HG03432 (cell line): ENCODE results near the gene ZFAND2B.
A peak's percentile ranks its signal among the peaks of the same experiment; 100 is the strongest.
"Not testable (repeated sequence)": the region's sequence is repeated elsewhere in the genome, so short reads cannot be mapped to it uniquely, and the experiment has no call there.

Source experiments
- ATAC-seq: cut with Tn5 transposase; IDR thresholded peaks from one replicate; pipeline ENCODE4 v1.9.1; 2021; ENCODE audit warnings: mild to moderate bottlenecking, moderate library complexity; ENCODE audit not compliant: unreplicated experiment

ZFAND2B gene

DNA sequence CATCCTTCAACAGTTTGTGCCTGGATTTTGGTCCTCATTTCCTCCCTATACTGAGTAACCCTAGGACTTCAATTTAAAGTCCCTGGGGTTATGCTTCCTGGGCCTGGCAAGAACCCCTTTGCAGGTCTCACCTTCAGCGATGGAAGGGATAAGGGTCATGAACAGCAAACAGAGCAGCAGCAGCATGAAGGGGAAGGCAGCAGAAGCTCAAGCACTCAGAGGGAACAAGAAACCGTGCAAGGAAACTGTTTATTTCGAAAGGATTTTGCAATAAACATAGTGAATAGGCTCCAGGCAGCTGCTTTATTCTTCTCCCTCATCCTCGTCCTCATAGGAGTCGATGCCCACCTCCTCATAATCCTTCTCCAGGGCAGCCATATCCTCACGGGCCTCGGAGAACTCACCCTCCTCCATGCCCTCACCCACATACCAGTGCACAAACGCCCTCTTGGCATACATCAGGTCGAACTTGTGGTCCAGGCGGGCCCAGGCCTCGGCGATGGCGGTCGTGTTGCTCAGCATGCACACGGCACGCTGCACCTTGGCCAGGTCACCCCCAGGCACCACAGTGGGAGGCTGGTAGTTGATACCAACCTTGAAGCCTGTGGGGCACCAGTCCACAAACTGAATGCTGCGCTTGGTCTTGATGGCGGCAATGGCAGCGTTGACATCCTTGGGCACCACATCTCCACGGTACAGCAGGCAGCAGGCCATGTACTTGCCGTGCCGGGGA is 43.6 kb downstream of the ZFAND2B start:
- no peak for ATAC-seq

DNA sequence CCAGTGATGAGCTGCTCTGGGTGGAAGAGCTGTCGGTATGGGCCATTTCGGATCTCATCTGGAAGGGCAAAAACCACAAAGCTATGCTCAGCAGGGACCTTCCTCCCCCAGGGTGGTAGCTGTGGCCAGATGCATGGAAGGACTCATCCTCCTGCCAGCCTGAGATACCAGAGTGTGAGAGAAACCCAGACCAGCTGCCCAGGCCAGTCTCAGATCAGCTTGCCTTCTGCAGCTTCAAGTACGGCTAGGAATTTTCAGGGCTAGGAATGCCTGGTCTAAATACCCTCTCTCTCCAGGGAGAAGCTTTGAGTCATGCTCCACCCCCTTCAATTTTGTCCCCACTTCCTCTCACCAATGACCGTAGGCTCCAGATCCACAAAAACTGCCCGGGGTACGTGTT is 45.1 kb downstream of the ZFAND2B start:
- ATAC-seq, result no peak

DNA sequence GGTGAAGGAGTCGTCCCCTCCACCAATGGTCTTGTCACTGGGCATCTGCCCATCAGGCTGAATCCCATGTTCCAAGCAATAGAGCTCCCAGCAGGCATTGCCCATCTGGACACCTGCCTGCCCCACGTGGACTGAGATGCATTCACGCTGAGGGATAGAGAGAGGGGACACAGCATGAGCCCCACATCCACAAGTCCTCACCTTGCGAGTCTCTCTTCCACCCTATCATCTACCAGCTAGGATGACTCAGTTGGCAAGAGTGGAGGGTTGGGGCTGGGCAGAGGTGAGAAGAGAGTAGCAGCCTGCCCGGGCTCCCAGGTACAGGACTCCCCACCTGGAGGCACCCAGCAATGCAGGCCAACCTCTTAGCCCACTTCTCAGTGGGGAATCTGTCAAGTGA is 45.5 kb downstream of the ZFAND2B start:
- no peak for ATAC-seq

DNA sequence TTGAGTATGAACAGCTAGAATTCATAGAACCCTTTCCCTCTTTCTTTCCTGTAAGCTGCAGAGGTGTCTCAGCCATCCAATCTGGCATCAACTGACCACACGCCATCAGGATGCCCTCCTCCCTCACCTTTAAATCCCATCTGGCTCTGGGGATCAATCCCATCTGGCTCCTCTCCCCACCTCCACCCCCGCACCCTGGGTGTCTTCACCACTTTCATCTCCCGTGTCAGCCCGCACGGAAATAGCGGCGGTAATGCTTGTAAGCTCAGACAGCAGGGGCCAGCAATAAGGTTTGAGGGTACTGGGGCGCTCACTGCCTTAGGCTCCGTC is 46.0 kb downstream of the ZFAND2B start:
- ATAC-seq, result no peak

DNA sequence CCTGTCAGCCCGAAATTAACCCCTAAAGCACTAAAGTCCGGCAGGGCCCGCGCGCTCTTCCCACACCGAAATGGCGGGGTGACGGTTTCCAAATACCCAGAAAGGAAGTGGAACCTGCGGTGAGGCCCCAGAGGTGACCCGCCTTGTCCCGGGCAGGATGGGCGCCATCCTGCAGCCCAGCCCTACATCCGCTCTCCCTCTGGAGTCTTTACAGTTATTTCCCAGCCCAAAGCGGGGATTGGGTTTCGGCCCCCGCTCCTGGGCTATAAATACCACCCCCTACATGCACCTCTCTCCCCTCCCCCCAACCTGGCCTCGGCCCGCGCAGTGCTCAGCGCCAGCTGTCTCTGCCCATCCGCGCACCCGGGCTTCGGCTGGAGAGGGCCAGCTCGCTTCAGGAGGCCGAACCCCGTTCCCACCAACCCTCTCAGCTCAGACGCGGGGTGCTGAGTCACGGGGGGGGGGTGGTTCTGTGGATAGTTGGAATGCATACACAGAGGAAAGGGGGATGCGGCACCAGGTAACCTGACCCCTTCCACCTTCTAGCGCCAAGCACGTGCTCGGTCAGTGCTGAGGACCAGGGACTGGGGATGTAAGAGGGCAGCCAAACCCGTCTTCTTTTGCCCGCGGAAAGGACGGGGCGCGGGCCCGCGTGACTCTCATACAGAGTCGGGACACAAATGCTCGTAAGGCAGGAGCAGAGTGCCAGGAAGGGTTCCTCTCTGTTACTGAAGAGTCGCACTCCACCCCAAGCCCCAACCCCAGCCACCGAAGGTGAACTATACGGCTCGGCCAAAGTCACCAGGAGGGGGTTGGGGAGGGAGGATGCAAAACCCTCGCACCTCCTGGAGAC is 46.5 kb downstream of the ZFAND2B start, which contains the start of gene TUBA4B:
Gene TUBA4B, plus strand, starts transcription at position 344 of the 853 bp plus-strand sequence. Its CDS starts 165 bp downstream, at position 509.
- ATAC-seq, result no peak

DNA sequence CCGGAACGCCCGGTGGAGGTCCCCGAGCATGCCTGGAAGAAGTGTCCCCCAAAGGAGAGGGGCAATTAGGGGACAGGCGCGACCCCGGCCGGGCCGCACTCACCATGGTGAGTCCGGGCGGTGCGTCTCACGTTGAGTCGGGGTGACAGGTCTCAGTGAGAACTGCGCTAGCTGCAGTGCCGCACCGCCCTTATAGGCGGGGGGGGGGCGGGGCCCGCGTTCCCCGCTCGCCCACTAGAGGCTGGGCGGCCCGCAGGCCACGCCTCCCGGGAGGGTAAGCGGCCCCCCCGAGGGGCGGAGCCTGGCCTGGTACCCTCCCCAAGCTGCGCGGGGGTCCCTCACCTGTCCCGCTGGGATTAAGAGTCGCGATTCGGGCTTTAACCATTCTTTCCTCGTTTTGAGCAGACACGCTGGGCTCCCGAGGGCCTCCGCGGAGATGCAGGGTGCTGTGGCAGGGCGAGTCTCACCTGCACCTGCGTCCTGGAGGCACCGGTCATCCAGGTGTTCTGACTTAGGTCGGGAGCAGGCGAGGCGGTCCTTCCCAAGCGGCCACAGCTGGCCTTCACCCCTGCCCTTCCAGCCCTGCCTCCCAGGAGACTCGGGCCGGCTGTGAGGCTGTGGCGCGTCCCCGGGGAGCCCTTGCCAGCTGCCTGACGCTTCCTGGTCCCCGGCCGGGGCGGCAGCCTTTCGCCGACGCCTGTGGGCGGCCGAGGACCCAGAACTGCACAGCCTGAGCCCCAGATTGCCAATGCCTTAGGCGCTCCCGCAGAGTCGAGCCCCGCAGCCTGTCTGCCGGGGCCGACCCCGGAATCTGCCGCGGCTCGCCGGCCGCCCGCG is 47.4 kb downstream of the ZFAND2B start, which contains the start of gene TUBA4A:
Gene TUBA4A, minus strand, starts transcription at position 166 of the 837 bp plus-strand sequence. Its CDS starts 60 bp downstream, at position 106.
- ATAC-seq, result peak; percentile 65

DNA sequence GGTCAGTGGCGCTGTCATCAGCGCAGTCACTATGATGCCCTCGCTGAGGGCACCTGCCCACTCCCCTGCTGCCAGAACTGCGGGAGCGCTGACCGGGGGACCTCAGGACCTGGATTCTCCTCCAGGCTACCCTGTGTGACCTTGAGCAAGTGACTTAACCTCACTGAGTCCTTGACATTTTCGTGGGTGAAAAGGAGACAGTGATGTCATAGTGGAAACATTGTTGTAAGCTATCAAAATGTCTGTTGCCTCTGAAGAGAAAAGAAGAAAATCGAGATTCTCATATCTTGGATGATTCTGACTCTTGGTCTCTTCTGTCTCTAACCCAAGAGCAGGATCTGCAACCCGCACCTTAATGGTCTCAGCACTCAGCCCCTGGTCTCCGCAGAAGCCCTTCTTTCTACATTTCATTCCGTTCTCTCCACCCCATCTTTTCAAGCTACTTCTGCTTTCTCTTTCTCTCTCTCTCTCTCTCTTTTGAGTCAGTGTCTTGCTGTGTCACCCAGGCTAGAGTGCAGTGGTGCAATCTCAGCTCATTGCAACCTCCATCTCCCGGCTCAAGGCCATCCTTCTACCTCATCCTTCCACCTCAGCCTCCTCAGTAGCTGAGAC is 48.1 kb downstream of the ZFAND2B start:
- ATAC-seq, result peak; percentile 34

DNA sequence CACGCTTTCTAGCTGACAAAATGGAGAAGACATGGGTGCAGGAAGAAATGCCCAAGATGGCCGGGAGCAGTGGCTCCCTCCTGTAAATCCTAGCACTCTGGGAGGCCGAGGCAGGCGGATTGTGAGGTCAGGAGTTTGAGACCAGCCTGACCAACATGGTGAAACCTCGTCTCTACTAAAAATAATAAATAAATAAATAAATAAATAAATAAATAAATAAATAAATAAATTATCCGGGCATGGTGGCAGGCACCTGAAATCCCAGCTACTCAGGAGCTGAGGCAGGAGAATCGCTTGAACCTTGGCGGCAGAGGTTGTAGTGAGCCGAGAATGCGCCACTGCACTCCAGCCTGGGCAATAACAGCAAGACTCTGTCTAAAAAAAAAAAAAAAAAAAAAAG is 52.4 kb downstream of the ZFAND2B start:
- ATAC-seq, result not testable (repeated sequence)
